ENCODE results near the gene KCND3.
A peak's percentile ranks its signal among the peaks of the same experiment; 100 is the strongest.
"Not testable (repeated sequence)": the region's sequence is repeated elsewhere in the genome, so short reads cannot be mapped to it uniquely, and the experiment has no call there.

Gene KCND3

DNA sequence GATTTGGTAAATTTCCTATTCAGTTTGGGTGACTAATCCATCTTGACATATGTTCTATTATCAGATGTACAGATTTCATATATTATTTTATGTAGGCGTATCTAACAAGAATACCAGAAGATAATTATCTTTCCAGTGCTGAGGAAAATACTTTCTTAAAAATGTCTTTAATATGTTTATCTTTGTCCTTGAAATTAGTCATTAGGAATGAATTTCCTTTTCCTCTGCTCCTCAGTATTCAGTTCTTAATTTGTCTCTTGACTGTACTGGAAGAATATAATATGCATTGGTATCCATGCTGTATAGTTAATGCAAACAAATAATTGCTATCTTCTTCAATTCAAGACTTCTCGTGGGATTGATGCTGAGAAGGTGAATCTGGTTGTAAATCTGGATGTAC lies 227.1 kb downstream of the KCND3 start:
- DNase-seq: no peak

DNA sequence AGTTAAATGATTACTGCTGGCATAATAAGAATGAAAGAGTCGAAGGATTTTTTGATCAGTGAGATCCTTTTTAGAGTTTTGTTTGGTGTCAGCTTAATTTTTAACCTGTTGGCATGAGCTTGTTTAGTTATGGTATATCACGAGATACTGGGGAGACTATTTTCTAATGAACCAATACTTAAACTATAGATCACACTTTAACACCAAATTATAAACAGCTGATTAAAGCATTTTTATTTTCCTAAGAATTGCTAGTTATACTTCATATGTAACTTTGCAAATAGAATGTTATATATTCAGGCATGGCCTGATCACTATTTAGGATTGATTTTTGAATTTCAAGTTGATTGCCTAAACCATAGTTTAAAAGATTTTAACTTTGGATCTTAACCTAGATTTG lies 227.8 kb downstream of the KCND3 start:
- DNase-seq: no peak

DNA sequence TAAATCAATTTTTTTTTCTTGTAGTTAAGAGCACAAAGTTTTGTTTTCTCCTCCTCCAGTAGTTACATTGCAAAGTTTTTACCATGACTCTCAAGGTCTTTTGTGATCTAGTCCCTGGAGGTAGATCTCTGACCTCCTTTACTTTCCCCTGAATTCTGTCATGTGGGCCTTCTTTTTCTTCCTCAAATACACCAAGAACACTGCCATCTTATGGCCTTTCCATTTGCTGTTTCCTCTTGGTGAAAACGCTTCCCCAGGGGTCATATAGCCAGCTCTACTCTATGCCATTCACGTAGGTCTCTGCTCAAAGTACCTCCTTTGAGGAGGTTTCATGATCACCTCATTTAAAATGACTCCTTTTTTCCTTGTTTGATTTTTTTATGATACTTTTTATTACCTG lies 231.1 kb downstream of the KCND3 start:
- DNase-seq: peak in 1 of 5 experiments; percentile 15

DNA sequence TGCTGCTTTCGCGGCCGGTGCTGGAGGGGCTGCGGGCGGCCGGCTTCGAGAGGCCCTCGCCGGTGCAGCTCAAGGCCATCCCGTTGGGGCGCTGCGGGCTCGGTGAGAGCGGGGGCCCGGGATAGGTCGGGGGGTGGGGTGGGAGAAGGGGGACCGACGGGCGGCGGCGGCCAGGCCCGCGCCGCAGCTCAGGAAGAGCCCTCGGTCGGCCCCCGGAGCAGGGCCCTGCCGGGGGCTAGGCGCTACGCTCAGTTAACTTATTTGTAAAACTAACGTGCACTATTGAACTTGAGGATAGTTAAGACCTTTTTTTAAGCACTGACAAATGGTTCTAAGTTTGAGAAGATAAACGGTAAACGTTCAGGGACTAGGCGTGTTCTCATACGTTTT lies 233.3 kb downstream of the KCND3 start:
- no peak for DNase-seq

DNA sequence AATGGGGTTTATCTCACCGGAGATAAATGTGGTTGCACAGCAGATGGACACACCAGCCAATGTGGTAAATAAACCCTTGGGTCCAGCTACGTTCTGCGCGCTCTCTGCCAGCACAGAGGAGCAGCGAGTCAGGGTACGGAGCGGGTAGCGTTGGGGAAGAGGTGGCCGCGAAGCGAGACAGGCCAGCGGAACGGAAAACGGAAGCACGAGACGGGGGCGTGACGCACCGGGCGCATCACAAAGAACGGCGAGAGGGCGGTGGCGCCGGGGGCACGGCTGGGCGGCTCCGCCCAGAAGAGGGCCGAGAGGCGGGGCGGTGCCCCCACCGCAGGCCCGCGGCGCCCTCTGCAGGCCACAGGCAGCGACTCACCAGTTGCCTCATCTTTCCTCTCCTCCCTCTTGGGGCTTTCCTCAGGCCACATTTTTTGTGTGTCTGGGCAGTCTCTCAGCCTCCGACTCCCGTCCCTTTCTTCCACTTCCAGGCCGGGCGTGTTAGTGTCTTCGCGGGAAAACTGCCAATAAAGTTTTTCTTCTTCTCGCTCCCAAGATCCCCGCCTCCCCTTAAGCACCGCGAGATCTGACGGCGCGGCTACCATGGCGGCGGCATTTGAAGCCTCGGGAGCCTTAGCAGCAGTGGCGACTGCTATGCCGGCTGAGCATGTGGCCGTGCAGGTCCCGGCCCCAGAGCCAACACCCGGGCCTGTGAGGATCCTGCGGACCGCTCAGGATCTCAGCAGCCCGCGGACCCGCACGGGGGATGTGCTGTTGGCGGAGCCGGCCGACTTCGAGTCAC lies 233.9 kb downstream of the KCND3 start, which contains the start of gene DDX20:
Gene DDX20 (plus strand): TSS at position 571 of the 793 bp plus-strand sequence. CDS start 24 bp downstream, at position 595.
- peak; percentile 87 to 96 (median 92) for DNase-seq

DNA sequence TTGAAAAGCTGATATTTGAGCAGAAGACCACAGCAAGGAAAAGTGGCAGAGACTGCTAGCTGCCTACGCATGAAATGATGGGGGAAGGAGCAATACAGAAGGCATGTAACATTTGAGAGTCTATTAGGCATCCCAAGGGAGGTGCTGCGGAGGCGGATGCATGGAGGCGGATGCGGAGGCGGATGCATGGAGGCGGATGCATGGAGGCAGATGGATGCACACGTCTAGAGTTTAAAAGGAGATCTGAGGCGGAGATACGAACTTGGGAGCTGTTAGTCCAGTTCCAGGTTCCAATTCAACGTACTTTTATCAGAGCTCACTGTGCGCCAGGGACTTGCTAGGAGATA lies 234.5 kb downstream of the KCND3 start:
- peak in 2 of 5 experiments; percentile 16 to 84 for DNase-seq

DNA sequence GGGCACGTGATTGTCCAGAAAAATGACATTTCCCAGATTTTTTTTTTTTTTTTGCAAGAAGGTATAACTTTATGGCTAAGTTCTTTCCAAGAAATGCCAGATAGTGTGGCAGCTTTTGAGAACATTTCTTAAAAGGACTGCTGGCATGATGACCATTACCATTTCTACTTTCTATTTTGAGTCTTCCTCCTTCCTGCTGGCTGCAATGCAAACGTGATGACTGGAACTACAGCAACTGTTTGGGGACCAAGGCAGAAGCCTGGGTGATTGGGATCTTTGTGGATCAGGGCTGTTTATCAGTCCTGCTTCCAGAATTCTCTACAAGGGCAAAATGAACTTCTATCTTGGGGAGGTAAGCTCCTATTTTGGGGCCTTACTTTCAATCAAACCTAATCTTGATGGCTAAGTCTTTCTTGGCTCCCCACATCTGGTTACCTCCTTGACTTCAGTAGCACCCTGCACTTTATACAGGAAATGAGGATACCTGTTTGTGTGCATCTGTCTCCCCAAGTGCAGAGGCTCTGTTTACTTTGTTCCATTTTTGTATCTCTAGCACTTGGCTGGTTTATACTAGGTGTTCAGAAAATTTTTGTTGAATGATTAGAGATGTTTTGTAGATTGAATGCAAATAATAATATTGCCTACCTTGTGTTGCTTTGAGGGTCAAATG lies 237.4 kb downstream of the KCND3 start:
- DNase-seq: peak in 1 of 5 experiments; percentile 17

DNA sequence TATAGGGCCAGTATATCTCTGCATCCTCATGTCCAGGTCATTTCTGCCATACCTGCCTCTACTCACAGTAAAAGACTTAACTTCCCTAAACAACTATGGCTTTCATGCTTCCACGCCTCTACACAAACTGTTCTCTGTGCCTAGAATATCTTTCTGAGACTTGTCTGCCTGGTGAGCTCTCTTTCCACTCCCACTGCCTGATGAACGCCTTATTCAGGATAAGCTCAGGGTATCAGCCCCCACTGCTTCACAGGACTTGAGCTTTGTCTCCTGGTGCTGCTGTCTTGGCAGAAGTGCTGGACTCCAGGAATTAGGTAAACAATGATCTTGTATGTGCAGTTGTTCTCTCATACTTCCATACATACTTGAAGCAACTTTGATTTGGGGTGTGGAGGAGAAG lies 238.6 kb downstream of the KCND3 start:
- DNase-seq: no peak

DNA sequence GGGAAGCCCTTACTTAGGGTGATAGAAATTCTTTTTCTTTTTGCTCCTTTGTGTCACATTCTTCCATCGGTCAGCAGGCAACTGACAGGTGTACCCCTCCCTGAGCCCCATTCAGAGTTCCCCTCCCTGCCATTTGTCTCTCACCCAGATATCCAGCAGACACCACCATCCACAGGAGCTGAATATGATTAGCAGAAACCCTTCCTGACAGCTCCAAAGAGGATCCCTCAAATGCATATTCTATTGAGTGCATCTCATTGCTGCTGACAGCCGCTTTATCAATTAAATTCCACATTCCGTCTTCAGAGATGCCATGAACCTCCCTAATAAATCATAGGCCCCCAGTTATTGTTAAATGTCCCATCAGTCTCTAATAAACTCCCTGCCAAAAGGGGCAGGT lies 239.8 kb downstream of the KCND3 start:
- no peak for DNase-seq

DNA sequence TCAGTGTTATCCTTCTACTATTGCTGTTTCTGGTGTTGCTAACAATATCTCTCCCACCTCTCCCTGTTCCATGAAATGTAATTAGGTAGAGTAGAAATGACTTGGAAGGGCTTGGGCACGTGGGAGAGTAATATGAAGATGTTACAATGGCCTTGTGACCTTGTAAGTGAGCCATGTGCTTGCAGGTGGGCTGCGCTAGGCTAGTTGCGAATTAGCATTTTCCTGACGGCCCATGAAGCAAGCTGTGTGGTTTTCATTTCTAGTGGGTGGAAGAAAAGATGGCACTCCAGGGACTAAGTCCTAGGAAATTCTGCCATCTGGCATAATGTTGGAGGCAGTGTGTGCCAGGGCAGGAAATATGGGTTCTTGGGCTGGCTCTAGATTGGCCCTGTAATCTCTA lies 241.5 kb downstream of the KCND3 start:
- DNase-seq: no peak

DNA sequence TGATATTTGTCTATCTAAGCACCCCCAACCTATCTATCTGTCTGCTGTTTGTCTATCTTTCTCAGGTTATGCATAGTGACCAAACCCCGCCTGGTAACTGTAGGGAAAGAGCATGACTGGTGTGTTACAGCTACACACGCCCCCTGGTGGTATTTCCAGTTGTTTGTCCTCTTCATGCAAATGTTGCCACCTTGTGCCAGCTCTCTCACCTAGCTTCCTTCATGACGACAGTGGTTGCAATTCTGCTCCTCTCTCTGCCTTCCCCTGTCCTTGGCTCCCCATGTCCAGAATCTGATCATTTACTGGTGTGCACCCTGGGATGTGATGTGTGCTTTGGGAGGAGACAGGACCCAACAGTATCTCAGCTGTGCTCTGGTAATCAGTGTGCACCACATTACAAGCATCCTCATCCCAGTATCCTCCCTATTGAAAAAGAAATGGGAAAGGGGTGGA lies 242.2 kb downstream of the KCND3 start:
- DNase-seq: peak in 4 of 5 experiments; percentile 23 to 88 (median 38)

DNA sequence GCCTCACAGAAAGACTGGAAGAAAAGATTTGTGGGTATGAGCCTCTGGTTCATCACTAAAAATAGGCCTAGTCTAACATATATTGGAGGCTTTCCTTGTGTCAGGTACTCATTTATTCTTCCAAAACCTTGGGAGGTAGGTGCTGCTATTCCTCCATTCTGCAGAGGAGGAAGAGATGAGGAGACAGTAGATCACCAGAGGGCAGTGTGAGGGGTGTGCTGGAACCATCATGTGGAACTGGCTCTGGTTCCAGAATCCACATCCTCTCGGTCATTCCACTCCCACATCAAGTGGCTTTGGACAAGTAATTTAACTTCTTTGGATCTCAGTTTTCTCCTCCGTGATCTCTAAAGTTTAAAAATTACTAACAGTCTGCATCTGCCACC lies 242.9 kb downstream of the KCND3 start:
- DNase-seq: no peak

DNA sequence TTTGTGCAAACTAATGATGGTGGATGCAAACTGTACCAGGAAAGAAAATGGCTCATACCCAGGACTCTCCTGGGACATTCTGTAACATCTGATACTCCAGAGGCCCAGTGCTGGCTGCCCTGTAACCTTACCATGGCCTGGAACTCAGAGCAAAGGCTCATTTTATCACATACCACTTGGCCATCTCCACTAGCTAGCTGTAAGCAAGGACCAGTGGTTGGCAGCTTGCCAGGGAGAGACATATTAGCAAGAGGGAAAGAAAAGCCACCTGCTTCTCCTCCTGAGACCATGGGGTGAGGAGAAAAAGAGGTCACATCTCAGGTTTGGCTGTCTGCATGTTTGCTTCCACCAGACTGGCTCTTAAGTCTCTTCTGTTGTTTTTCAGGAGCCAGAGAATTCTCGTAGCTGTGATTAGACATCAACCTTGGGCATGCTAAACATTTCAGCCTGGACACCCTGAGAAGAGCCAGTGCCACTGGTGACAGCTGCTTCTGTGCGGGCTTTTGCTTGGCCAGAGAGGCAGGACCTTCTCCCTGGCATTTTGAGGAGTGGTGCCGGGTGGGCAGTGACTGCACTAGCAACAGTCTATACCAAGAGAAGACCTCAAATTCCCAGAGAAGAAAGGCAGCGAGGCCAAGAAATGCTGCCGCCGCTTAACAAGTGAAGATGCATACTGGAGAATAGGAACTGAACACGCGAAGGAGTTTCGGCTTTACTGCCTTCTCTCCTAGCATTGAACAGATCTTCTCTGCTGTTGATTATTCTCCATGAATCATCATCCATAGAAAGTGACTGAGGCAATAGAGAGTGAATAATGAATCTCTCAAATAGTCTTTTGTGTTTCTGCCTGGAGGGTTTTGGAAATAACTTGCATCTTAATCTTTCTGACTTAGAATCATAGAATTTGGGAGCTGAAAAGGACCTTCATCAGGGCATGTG lies 243.5 kb downstream of the KCND3 start:
- DNase-seq: no peak

DNA sequence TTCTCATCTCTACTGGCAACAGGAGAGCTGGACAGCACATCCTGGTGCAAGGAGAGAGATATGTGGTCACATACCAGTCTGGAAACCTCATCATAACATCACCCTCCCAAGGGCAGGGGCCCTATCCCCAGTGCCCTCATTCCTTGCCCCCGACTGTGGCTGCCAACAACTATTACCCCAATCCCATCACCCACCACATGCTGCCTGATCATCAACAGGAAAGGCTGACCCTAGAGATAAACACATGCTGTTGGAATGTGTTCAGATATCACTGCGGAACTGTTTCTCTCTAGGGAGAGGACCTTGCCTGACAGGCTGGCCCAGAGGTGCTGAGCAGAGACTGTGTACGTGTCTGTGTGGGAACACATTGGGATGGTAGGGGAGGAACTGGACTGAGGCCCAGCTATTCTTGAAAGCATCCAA lies 245.8 kb downstream of the KCND3 start:
- no peak for DNase-seq

DNA sequence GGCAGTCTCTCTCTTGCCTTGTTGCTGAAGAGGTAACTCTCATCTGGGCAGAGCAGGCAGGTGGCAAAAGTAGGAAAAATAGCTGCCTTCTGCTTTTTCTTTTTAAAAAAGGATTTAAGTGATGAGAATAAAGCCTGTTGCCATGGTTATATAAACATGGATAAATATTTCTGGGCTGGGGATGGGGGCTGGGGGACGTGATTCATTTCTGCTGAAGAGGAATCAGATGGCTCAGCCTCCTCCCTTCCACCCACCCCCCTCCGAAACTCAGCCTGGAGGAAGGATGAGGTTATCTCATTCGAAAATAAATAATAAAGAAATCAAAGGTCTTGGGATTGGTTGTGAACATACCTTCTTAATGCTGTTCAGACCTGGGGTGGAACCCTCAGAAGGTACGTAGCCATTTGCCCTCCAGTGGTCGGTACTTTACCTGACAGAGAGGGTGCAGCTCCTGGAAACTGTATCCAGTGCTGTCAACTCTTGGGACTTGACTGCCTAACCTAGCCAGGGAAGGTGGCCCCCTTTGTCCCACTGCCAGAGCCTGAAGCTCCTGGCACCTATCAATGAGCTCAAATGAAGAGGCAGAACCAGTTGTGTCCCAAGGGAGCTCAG lies 246.4 kb downstream of the KCND3 start:
- DNase-seq: no peak

DNA sequence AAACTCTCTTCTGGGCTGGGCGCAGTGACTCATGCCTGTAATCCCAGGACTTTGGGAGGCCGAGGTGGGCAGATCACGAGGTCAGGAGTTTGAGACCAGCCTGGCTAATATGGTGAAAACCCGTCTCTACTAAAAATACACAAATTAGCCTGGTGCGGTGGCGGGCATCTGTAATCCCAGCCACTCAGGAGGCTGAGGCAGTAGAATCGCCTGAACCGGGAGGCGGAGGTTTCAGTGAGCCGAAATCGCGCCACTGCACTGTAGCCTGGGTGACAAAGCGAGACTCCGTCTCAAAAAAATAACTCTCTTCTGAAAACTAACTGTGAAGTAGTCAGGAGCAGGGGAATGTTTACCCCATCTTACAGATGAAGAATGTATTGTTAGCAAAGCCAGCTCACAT lies 247.2 kb downstream of the KCND3 start:
- not testable (repeated sequence) for DNase-seq

DNA sequence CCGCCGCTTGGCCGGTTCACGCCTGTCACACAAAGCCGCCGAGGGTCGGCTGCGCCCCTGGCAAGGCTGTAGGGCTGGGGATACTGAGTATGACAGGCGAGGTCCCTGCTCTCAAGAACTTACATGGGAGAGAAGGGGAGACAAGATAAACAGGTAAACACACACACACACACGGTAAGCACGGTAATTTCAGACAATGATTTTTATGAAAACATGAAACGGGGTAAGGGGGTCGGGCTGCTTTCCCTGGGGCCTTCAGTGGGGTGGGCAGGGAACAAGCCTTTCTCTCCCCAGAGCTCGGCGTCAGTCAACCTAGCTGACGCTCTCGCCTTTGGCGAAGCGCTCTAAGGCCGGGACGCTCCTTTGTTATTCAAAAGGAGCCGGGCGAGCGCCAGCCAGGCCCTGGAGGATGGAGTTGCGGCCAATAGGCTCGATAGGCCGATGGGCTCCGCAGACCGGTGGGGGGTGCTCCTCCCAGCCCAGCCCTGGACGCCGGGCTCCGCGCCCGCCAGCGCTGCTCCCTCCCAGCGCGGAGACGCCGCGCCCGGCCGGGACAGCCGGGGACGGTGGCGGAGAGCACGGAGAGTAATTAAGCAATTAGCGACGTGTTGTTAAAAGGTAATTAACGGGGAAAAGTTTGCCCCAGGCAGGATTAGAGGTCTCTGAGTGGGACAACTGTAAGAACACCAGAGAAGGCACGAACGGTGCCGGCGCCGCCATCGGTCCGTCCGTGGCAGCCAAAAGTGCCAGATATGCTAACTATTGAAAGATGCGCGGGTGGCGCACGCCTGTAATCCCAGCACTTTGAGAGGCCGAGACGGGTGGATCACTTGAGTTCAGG lies 249.3 kb downstream of the KCND3 start:
- DNase-seq: peak in 2 of 5 experiments; percentile 13 to 35

DNA sequence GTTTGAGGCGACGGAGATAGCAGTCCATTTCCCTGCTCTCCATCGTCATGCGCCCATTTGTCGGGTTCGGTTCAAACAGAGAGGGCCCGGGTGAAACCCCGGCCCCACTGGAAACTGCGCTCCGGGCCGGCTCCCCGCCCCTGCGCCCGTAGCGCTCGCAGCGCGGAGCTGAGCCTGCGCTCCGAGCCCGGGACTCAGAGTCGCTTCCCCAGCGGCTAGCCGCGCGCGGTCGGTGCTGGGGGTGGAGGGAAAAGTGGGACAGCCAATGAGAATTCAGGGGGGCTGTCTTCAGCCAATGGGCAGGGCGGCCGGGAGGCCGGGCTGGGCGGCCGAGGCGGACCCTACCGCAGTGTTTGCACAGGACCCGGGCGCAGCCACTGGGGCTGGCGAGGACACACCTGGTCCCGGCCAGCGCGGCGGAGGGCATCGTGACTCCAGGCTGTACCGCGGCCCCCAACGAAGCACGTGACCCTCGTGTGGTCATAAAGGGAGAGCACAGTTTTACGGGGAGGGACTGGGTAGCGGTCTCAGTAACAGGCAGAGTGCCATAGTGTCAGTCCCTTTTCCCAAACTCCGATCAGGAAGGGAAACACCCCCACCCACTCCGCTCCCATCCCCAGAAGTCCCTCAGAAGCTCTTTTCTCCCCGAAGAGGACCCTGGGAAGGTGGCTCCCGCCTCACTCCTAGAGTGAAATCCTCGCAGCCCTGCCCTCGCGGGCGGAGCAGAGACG lies 250.1 kb downstream of the KCND3 start, which contains the start of gene INKA2:
Gene INKA2 (minus strand): TSS at position 202 of the 731 bp plus-strand sequence. CDS start 153 bp downstream, at position 49.
- DNase-seq: peak; percentile 28 to 84 (median 55)

DNA sequence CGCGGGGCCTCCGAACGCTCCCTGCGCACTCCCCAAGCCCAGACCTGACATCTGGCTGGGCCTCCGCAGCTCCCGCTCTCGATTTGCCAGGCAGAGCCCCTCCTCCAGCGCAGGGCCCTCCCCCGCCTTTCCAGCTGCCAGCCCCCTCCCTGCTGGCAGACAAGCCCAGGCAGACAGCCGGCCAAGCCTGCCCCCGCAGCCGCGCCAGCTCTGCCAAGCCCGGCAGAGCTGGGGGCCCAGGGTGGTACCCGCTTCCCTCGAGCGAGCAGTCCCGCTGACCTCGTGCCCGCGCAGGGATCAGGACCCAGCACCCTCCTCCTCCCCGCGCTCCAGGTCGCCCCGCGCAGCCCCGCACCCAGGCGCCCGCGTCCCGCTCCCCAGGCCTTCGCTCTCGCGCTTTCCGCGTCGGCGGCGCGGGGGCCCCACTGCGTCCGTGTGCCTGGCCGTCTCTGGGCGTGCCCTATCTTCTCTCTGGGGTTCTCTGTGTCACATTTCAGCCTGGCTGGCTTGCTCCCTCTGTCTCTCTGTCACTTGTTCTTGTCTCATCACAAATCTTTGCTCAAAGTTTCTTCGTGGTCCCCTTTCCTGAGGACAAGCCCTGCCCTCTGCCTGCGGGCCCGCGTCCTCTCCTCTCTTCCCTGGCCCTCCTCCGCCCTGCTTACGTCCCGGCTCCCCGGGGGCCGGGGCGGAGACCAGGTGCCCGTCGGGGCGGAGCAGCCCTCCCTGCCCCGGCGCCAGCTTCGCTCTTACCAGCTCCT lies 250.9 kb downstream of the KCND3 start:
- peak in 4 of 5 experiments; percentile 30 to 71 (median 36) for DNase-seq

DNA sequence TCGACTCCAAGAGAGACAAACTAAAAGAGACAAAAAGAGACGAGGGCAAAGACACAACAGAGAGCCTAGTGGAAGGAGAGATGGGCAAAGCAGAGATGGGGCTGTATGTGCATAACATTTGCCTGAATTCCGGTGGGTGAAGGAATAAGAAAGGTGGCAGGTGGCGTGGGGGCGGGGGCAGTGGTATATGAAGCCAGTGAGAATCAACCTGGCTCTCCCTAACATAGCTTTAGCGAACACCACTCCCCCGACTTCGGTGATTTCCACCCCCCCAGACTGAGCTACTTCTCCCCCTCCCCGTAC lies 251.4 kb downstream of the KCND3 start:
- no peak for DNase-seq
